ENCODE measurements around the gene SLC25A4.

DNA sequence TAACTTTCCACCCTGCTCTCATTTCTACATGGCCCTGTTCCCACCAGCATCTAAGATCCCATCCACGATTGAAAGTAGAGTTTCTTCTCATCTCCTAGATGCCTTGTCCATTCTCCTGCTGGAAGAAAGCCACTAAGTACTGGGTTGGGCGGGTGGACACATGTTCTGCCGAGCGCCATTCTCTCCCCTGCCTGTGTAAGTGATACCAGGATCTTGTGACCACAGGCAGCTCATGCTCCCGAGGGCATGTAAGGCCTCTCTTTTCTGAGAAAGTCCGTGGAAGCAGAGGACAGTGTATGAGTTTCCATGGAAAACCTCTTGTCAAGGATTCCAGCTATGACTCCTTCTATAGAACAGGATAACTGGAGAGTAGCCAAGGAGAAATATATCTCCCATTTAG lies 3.3 kb upstream of the SLC25A4 start:
- TF ChIP-seq, protein P1, sequence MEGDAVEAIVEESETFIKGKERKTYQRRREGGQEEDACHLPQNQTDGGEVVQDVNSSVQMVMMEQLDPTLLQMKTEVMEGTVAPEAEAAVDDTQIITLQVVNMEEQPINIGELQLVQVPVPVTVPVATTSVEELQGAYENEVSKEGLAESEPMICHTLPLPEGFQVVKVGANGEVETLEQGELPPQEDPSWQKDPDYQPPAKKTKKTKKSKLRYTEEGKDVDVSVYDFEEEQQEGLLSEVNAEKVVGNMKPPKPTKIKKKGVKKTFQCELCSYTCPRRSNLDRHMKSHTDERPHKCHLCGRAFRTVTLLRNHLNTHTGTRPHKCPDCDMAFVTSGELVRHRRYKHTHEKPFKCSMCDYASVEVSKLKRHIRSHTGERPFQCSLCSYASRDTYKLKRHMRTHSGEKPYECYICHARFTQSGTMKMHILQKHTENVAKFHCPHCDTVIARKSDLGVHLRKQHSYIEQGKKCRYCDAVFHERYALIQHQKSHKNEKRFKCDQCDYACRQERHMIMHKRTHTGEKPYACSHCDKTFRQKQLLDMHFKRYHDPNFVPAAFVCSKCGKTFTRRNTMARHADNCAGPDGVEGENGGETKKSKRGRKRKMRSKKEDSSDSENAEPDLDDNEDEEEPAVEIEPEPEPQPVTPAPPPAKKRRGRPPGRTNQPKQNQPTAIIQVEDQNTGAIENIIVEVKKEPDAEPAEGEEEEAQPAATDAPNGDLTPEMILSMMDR (conservative IDR thresholded peaks at IDR 0.05; ENCODE audit: low read depth, low read length), result no peak
- TF ChIP-seq EZH2 (IDR thresholded peaks at IDR 0.05; ENCODE audit: borderline replicate concordance, low read depth, low read length, poor library complexity, severe bottlenecking), result no peak

All from A673 (cell line).